NCI-H510A treated with DMSO at 0.1 percent for 48 hours (cell line): ENCODE data around the gene NUDT17.

ENCODE experiments used
- DNase-seq: peaks from one replicate; lab custom pipeline; 2025; lab: John Stamatoyannopoulos, UW

NUDT17 gene

GRCh38 chr1:145847827-145848226 lies 2.4 kb downstream of the NUDT17 start:
- DNase-seq: no peak

- no peak for DNase-seq
Observed at GRCh38 chr1:145849356-145850160, 4.1 kb downstream of the NUDT17 start.

- no peak for DNase-seq
Observed at GRCh38 chr1:145855426-145855948, 10.1 kb downstream of the NUDT17 start.

- no peak for DNase-seq
Observed at GRCh38 chr1:145857170-145857569, 11.7 kb downstream of the NUDT17 start.

GRCh38 chr1:145858238-145858900 lies 12.9 kb downstream of the NUDT17 start:
- peak; percentile 25 for DNase-seq

GRCh38 chr1:145858901-145859490 lies 13.6 kb downstream of the NUDT17 start, which contains the start of gene PIAS3:
Gene PIAS3, minus strand, starts transcription at chr1:145859081. Its CDS starts 91 bp downstream, at chr1:145858990.
- peak; percentile 89 for DNase-seq

DNA sequence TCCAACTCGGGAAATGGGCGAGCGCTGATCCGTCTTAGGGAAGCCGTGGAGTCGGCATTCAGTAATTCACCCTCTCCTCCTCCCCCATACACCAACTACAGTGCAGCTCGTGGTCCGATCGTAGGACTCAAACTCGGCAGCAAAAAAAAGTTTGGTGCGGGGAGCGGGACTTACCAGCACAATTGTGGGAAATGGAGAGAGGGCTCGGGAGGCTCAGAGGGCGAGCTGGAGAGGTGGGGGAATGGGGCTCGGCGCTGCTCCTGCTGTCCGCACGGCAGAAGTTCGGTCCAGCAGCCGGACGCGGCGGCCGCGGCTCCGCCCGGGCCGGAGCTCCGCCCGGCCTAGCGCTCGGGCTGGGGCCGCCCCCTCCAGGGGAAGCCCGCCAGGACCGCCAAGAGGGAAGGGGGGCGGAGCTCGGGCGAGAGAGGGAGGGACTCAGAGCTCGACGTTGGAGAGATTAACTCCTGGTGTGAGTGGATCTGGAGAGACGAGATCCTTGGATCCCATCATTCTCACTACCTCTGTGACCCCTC lies 14.1 kb downstream of the NUDT17 start:
- DNase-seq: peak; percentile 86

- DNase-seq: no peak
Observed at GRCh38 chr1:145863282-145864018, 18.0 kb downstream of the NUDT17 start.

DNA sequence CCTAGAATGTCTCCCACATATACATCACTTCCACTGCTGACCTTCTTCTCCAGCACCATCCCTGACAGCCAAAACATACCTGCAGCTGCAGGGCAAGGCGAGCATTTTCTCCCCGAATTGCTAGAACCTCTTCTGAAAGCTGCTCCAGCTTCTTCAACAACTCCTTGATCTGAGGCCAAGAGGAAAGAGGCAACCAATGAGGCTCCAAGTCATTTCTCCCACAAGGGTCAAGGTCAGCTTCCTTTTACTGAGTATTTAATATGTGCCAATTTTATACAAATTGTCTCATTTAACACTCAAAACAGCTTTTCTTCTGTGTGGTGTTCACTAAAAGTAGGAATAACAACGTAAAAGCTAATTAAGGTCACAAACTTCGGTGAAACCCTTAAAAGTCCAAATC lies 22.8 kb downstream of the NUDT17 start:
- DNase-seq: no peak

GRCh38 chr1:145871994-145872924 lies 26.8 kb downstream of the NUDT17 start:
- no peak for DNase-seq

GRCh38 chr1:145874646-145875045 lies 29.2 kb downstream of the NUDT17 start:
- DNase-seq: no peak

DNA sequence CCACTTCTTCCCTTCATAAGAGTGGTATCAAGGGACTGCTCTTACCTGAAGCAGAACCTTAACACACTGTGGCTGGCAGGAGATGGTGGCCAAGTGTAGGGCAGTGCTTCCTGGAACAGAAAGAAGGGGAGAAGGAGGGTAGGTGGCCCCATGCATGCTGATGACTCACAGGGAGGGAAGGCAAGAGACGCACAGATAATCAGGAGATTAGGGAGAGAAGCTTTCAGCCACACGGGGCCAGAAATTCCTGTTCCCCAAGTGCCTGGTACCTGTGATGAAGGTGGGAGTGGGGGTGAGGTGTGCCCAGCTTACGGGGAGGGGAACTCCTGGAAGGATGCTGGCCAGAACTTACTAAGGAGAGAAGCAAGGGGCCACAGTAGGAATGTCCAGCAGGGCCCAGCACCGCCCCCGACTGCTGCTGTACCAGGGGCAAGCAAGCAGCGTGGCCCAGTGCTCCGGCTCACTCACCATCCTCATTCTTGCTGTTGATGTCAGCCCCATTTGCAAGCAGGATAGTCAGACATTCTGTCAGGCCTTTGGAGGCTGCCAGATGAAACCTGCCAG lies 32.6 kb downstream of the NUDT17 start:
- DNase-seq: no peak

DNA sequence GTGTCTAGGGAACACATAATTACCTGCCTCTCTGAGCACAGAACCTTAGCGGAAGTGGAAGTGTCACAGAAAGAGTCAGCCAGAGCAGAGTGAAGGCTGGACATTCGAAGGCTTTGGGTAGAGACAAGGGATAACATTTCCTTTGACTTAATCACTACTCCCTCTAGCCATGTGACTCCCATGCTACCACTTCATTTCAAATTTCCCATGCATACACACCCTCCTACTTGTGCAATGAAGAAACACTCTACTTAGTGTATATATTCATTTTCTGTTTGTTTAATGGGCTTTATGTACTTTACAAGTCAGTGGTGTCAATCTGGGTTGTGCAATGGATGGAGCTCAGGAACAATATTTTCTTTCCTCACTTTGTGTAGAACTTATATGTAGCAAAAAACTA lies 33.3 kb downstream of the NUDT17 start:
- DNase-seq: peak; percentile 42

DNA sequence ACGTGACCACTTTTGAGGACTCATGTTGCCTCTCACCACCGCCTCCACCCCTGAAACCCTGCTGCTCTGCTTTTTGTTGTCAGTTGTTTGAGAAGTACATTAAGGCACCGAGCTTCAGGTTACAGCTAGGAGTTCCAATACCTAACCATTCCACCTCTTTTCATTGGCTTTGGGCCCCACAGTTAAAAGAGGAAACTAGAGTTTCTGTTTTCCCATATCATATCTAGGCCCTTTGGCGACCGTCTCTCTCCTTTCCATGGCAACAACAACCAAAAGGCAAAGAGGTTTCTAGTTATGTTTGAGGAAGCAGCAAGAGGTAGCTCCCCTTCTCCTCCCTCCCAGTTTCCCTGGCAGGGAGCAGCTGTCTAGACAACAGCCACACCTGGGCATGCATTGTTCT lies 34.3 kb downstream of the NUDT17 start:
- DNase-seq: peak; percentile 82

DNA sequence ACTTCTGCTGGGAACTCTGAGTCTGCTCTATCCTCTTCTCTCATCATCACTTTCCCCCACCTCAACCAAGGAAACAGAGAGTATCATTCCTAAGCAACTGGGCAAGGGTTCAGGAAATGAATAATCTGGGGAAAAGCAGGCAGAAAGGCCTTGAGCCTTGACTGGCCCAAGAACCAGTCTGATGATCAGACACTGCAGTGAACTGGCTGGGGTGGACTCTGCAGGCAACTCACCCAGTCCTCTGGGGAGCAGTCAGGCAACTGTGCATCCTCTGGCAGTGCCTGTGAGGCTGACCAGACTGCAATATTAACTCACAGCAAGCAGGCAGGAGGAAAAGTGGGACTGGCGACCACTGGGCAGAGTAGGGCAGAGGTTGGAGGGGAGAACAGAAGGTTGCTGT lies 39.2 kb downstream of the NUDT17 start:
- DNase-seq: no peak

GRCh38 chr1:145885738-145886287 lies 40.4 kb downstream of the NUDT17 start, which contains the start of gene ANKRD35:
Gene ANKRD35, minus strand, starts transcription at chr1:145885866. Its CDS starts 108 bp downstream, at chr1:145885758.
- peak; percentile 73 for DNase-seq

DNA sequence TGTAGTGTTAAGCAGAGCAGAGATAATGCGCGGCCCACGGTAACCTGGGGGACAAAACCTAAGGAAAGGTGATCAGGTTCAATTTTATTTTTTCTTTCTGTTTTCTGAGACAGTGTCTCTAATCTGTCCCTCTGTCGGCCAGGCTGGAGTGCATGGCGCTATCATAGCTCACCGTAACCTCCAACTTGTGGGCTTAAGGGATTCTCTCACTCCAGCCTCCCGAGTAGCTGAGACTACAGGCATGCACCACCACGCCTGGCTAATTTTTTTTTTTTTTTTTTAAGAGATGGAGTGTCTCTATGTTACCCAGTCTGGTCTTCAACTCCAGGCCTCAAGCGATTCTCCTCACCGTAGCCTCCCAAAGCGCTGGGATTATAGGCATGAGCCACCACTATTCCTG lies 41.0 kb downstream of the NUDT17 start:
- DNase-seq: no peak

GRCh38 chr1:145886816-145887215 lies 41.4 kb downstream of the NUDT17 start:
- DNase-seq: no peak

GRCh38 chr1:145887631-145888030 lies 42.2 kb downstream of the NUDT17 start:
- DNase-seq: no peak

DNA sequence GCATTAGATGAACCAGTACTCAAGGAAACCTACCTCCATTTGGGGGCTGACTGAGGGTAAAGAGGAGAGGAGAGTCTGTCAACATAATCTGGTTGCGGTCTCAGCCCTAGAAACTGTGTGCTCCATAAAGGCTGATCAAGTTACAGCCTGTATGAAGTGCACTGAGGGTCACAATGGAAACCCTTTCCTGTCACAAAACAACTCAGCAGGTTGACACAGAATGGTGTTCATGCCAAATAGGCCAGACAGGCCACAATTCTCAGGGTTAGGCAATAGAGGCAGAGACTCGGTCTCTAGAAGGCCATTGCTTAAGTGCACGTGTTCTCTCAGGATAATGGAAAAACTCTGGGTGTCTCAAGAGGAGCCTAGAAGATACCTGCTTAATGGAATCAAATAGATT lies 44.3 kb downstream of the NUDT17 start:
- DNase-seq: peak; percentile 70
